ENCODE data around the gene DIPK1A.

DNA sequence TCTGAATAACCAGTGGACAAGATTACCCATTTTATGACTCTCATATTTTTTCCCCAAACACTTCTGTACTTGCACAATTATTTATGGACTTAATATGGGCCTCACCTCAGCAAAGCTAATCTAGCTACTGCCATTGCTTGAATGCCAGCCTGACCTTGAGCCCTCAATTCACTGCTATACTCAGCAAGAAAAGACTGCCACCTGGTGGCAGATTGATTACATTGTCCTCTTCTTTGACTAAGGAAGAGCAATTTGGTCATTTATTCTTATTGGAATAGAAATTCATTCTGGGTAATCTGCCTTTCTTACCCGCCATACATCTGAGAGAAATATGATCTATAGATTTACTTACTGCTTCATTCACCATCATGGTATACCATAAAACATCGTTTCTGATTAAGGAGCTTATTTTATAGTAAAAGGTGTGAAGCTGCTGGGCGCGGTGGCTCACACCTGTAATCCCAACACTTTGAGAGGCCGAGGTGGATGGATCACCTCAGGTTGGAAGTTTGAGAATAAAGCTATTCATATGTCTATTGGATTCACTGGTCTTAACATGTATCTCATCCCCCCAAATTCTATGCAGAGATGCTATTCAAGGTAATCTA lies 32.9 kb upstream of the DIPK1A start:
- TF ChIP-seq, protein P1, sequence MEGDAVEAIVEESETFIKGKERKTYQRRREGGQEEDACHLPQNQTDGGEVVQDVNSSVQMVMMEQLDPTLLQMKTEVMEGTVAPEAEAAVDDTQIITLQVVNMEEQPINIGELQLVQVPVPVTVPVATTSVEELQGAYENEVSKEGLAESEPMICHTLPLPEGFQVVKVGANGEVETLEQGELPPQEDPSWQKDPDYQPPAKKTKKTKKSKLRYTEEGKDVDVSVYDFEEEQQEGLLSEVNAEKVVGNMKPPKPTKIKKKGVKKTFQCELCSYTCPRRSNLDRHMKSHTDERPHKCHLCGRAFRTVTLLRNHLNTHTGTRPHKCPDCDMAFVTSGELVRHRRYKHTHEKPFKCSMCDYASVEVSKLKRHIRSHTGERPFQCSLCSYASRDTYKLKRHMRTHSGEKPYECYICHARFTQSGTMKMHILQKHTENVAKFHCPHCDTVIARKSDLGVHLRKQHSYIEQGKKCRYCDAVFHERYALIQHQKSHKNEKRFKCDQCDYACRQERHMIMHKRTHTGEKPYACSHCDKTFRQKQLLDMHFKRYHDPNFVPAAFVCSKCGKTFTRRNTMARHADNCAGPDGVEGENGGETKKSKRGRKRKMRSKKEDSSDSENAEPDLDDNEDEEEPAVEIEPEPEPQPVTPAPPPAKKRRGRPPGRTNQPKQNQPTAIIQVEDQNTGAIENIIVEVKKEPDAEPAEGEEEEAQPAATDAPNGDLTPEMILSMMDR (IDR thresholded peaks at IDR 0.05; ENCODE audit: borderline replicate concordance, extremely low read depth, low read length, poor library complexity, severe bottlenecking): peak; percentile 90
- no peak for TF ChIP-seq EZH2 (IDR thresholded peaks at IDR 0.05; ENCODE audit: borderline replicate concordance, low read depth, low read length, severe bottlenecking)

Data from DND-41 (cell line).